GM19324 (cell line): ENCODE data around the gene ROR1.
"Not testable (repeated sequence)": the region's sequence is repeated elsewhere in the genome, so short reads cannot be mapped to it uniquely, and the experiment has no call there.

ENCODE experiments used
- ATAC-seq: cut with Tn5 transposase; IDR thresholded peaks from one replicate; pipeline ENCODE4 v1.9.1; 2021; ENCODE audit warnings: mild to moderate bottlenecking, moderate library complexity; ENCODE audit not compliant: unreplicated experiment, low FRiP score

Gene ROR1

DNA sequence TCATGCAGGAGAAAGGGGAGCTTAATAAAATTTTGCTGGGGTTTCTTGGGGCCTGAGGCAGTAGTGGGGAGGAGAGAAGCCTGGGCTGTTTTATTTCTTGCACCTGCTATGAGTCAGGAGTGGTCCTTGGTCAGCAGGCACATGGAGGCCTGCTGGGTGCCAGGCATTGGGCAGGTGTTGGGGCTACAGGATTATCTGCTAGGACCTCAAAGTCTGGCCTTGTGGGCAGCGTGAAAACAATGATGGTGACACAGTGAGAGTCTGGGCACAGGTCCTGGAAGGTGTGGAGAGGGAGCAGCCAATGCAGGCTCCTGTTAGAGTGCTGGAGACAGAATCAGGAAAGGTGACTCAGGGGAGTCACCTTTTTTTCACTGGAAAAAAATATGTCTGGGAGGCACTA, 17.2 kb downstream of the ROR1 start:
- ATAC-seq = no peak

GRCh38 chr1:63792152-63792551, 18.3 kb downstream of the ROR1 start:
- no peak for ATAC-seq

DNA sequence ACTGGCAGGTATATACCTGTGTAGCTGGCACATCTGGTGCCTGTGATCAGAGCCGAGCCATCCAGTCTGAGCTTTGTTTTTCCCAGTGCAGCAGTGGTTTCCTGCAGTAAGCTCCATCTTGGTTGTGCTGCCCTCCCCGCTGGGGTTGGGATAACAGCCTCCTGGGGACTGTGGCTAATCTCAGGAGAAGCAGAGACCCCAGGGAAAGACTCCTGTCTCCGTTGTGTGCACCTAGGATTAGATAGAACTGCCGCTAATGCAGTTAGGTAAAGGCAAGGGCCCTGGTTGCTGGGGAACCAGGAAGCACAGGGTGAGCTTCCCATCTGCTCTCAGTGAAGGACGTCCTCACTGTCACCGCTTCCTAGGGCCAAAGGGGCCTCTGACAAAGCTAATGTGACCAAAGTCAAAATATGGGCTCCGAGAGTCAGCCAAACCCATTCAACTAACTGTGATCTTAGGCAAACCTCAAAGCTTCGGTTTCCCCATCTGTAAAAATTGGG, 20.0 kb downstream of the ROR1 start:
- ATAC-seq = no peak

GRCh38 chr1:63794354-63794753, 20.5 kb downstream of the ROR1 start:
- ATAC-seq = no peak

- ATAC-seq = no peak
Observed at GRCh38 chr1:63794939-63795378, 21.1 kb downstream of the ROR1 start.

GRCh38 chr1:63795455-63795854, 21.6 kb downstream of the ROR1 start:
- ATAC-seq = no peak

GRCh38 chr1:63797056-63797726, 23.4 kb downstream of the ROR1 start:
- no peak for ATAC-seq

DNA sequence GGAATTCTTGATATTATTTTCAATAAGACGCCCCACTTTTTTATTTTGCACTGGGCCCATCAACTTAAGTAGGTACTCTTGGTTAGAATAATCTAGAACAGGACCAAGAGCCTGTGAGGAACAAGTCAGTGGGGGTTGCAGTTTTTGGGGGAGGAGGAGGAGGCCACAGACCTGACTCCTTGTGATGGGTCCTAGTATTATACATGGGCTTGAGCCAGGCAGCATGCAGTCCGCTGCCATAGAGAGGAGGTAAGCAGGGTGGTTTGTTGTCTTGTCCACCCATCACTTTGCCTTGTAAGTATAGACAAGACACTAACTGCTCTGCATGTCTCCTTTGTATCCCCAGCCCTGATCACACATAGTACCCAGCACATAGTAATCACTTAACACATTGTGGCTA, 24.5 kb downstream of the ROR1 start:
- no peak for ATAC-seq

DNA sequence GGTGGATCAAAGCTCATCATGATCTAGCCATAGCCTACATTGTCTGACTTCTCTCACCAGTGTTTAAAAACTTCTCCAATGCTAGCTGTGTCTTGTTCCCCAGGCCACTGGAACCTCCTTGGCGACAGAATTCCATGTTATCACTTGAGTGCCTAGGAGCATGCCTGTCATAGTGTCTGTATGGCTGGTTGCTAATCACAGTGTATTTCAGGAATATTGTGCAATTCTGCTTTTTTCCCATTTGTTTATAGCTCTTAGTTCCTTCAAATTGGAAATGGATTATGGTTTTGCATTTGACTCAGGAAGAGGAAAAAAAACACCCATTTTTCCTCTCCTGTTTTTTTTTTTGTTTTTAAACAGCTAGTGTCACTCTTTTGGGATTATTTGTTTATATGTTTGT, 25.5 kb downstream of the ROR1 start:
- ATAC-seq = no peak

- ATAC-seq = no peak
Observed at GRCh38 chr1:63799820-63800219, 26.0 kb downstream of the ROR1 start.

GRCh38 chr1:63802109-63802508, 28.3 kb downstream of the ROR1 start:
- no peak for ATAC-seq

GRCh38 chr1:63804829-63805484, 31.1 kb downstream of the ROR1 start:
- no peak for ATAC-seq

GRCh38 chr1:63807046-63807445, 33.2 kb downstream of the ROR1 start:
- ATAC-seq = no peak

- ATAC-seq = no peak
Observed at GRCh38 chr1:63810936-63811469, 37.2 kb downstream of the ROR1 start.

GRCh38 chr1:63812071-63812700, 38.4 kb downstream of the ROR1 start:
- no peak for ATAC-seq

- ATAC-seq = no peak
Observed at GRCh38 chr1:63813829-63814277, 40.0 kb downstream of the ROR1 start.

DNA sequence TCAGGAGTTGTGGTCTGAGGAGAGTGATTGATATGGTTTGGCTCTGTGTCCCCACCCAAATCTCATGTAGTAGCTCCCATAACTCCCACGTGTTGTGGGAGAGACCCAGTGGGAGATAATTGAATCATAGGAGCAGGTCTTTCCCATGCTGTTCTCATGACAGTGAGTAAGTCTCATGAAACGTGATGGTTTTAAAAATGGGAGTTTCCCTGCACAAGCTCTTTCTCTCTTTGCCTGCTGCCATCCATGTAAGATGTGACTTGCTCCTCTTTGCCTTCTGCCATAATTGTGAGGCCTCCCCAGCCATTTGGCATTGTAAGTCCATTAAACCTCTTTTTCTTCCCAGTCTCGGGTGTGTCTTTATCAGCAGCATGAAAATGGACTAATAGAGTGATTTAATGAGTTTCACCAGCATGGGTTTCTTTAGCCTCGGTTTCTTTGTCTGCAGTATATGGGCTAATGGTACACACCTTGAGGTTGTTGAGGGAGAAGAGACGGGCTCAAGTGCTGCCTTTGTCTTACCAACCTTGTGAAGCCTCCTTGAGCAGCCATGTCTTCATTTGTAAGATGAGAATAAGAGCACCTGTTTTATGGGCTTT, 42.5 kb downstream of the ROR1 start:
- ATAC-seq = not testable (repeated sequence)

- ATAC-seq = no peak
Observed at GRCh38 chr1:63817152-63817667, 43.4 kb downstream of the ROR1 start.

- ATAC-seq = no peak
Observed at GRCh38 chr1:63817700-63818099, 43.9 kb downstream of the ROR1 start.

- ATAC-seq = no peak
Observed at GRCh38 chr1:63818567-63819325, 44.9 kb downstream of the ROR1 start.
